ENCODE measurements around the gene CDC42SE1.

DNA sequence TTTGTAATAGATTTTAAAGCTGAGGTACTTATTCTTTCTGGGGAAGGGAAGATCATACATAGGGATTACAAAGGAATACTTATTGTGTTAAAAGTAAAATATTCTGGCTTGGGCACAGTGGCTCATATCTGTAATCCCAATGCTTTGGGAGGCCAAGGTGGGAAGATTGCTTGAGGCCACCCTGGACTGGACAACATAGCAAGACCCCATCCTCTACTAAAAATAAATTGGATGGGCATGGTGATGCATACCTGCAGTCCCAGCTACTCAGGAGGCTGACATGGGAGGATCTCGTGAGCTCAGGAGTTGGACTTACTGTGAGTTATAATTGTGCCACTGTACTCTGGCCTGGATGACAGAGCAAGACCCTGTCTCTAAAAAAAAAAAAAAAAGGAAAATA lies 38.7 kb upstream of the CDC42SE1 start:
- TF ChIP-seq, protein P1, sequence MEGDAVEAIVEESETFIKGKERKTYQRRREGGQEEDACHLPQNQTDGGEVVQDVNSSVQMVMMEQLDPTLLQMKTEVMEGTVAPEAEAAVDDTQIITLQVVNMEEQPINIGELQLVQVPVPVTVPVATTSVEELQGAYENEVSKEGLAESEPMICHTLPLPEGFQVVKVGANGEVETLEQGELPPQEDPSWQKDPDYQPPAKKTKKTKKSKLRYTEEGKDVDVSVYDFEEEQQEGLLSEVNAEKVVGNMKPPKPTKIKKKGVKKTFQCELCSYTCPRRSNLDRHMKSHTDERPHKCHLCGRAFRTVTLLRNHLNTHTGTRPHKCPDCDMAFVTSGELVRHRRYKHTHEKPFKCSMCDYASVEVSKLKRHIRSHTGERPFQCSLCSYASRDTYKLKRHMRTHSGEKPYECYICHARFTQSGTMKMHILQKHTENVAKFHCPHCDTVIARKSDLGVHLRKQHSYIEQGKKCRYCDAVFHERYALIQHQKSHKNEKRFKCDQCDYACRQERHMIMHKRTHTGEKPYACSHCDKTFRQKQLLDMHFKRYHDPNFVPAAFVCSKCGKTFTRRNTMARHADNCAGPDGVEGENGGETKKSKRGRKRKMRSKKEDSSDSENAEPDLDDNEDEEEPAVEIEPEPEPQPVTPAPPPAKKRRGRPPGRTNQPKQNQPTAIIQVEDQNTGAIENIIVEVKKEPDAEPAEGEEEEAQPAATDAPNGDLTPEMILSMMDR (IDR thresholded peaks at IDR 0.05; ENCODE audit: low read length), result no peak
- TF ChIP-seq EZH2 (optimal IDR thresholded peaks at IDR 0.05; ENCODE audit: low read depth, low read length), result no peak
